K562 (cell line): ENCODE data around the gene GABARAPL2. TPM values are rescaled to one million over a fixed set of nuclear protein-coding genes. Genes with fewer than 3 reads are reported as not detected.

ENCODE experiments used
- ATAC-seq: fragments of 200-7000 bp; cut with Tn5 transposase; 3 replicates; pipeline ENCODE4 v1.9.1; 2020; ENCODE audit warnings: moderate library complexity
- Bru-seq: library from RNA; stranded (reverse); fragments of 400-500 nt; gene quantifications from one replicate; lab custom pipeline; 2021; lab: Mats Ljungman, UMichigan
- BruChase-seq, 2 experiments: library from RNA; stranded (reverse); fragments of 400-500 nt; gene quantifications; one replicate each; lab custom pipeline; 2021; lab: Mats Ljungman, UMichigan
- BruUV-seq: library from RNA; stranded (reverse); fragments of 400-500 nt; replicated peaks from 2 replicates; lab custom pipeline; 2021; lab: Mats Ljungman, UMichigan
- CTCF ChIA-PET: fragments of 300-600 bp; formaldehyde crosslinking; extraction: SDS; loops from one replicate; lab custom pipeline; 2021; ENCODE audit warnings: low intra/inter-chr PET ratio; lab: Yijun Ruan, JAX
- POLR2A ChIA-PET: fragments of 300-600, 350-650 bp; sonication (Branson Sonifier 250); formaldehyde crosslinking; extraction: SDS; loops from one replicate; lab custom pipeline; 2021; ENCODE audit warnings: antibody characterized with exemption, inconsistent platforms; lab: Yijun Ruan, JAX
- DNase-seq, 4 experiments: peaks; one replicate each; pipeline versions ENCODE4 v3.0.0 to v3.0.0-alpha.2; 2011 to 2018; ENCODE audit warnings: low spot score in 3 of 4, mixed read lengths in 3 of 4; ENCODE audit errors: extremely low read depth in 1 of 4
- FAIRE-seq: peaks from 2 replicates; lab custom pipeline; 2011; peaks lifted over from hg19 to GRCh38; lab: Jason Lieb, UNC
- H2AFZ ChIP-seq: 2 replicates; pipeline ENCODE4 v1.6.0; 2011; ENCODE audit warnings: low read depth, low read length, control low read depth, inconsistent platforms
- H3K27ac ChIP-seq: fragments of 200-600 bp; 3 replicates; pipeline ENCODE4 v1.8.0; 2011; ENCODE audit warnings: low read depth, mild to moderate bottlenecking, control low read depth, inconsistent platforms, low read length, moderate library complexity, mixed read lengths; ENCODE audit errors: extremely low read depth
- H3K27me3 ChIP-seq, 2 experiments: fragments of 300-600 bp in 1 of 2; 2 replicates in 1 of 2; 3 replicates in 1 of 2; pipeline versions ENCODE4 v1.6.0 to v1.8.0; 2011; ENCODE audit warnings: inconsistent platforms in 2 of 2, low read length in 2 of 2, mild to moderate bottlenecking in 1 of 2, mixed read lengths in 1 of 2, moderate library complexity in 1 of 2; ENCODE audit not compliant: control insufficient read depth in 2 of 2, insufficient read depth in 2 of 2
- H3K36me3 ChIP-seq: fragments of 300-600 bp; 3 replicates; pipeline ENCODE4 v1.8.0; 2011; ENCODE audit warnings: mild to moderate bottlenecking, low read length, inconsistent platforms; ENCODE audit not compliant: control insufficient read depth, insufficient read depth
- H3K4me1 ChIP-seq, 2 experiments: fragments of 200-600 bp in 1 of 2; replicated peaks in 1 of 2; 2 replicates in 1 of 2; 3 replicates in 1 of 2; pipeline versions ENCODE4 v1.5.1 to v1.8.0; 2011; ENCODE audit warnings: inconsistent platforms in 2 of 2, low read length in 2 of 2, mild to moderate bottlenecking in 1 of 2, mixed read lengths in 1 of 2, moderate library complexity in 1 of 2; ENCODE audit not compliant: control insufficient read depth in 2 of 2, insufficient read depth in 2 of 2
- H3K4me2 ChIP-seq: 2 replicates; pipeline ENCODE4 v1.6.1; 2011; ENCODE audit warnings: low read length, control low read depth, inconsistent platforms, mixed read lengths; ENCODE audit not compliant: insufficient read depth
- H3K4me3 ChIP-seq: fragments of 200-600 bp; sonication (generic), shearing (Covaris generic); 2 replicates; pipeline ENCODE4 v1.5.1; 2016; ENCODE audit warnings: control low read depth, inconsistent platforms
- H3K79me2 ChIP-seq: fragments of 200-600 bp; 3 replicates; pipeline ENCODE4 v1.8.0; 2011; ENCODE audit warnings: low read length, inconsistent platforms; ENCODE audit not compliant: control insufficient read depth, insufficient read depth
- H3K9ac ChIP-seq, 2 experiments: 2 replicates each; pipeline versions ENCODE4 v1.6.0 to v1.6.1; 2011; ENCODE audit warnings: low read depth in 2 of 2, low read length in 2 of 2, control low read depth in 1 of 2, inconsistent platforms in 1 of 2, mild to moderate bottlenecking in 1 of 2, mixed read lengths in 1 of 2; ENCODE audit not compliant: insufficient read depth in 1 of 2
- H3K9me1 ChIP-seq: one replicate; pipeline ENCODE4 v1.6.0; 2011; ENCODE audit warnings: inconsistent platforms, mild to moderate bottlenecking, low read length, moderate library complexity; ENCODE audit not compliant: control insufficient read depth, insufficient read depth
- H3K9me3 ChIP-seq: replicated peaks from 2 replicates; pipeline ENCODE4 v1.5.1; 2011; ENCODE audit warnings: low read depth, low read length, inconsistent platforms; ENCODE audit not compliant: control insufficient read depth, insufficient read depth
- H4K20me1 ChIP-seq: replicated peaks from 2 replicates; pipeline ENCODE4 v1.6.1; 2011; ENCODE audit warnings: low read length, inconsistent platforms, mixed read lengths; ENCODE audit not compliant: control insufficient read depth, insufficient read depth
- ASH1L ChIP-seq: fragments of 450-650 bp; IDR thresholded peaks from 2 replicates; pipeline ENCODE4 v1.6.1; 2018; ENCODE audit warnings: borderline replicate concordance, mild to moderate bottlenecking, low read depth; ENCODE audit not compliant: partially characterized antibody
- ATF1 ChIP-seq, 2 experiments: fragments of 450-650 bp in 1 of 2; IDR thresholded peaks; 2 replicates each; pipeline ENCODE4 v1.6.1; 2016; ENCODE audit warnings: missing compliant biosample characterization in 1 of 2, missing genetic modification characterization in 1 of 2
- BCL6 ChIP-seq: fragments of 250-450 bp; sonication (Bioruptor Pico); IDR thresholded peaks from 2 replicates; pipeline ENCODE4 v1.4.0; 2020
- HNRNPL ChIP-seq: fragments of 200-400 bp; formaldehyde crosslinking; IDR thresholded peaks from 2 replicates; pipeline ENCODE4 v1.6.1; 2017; ENCODE audit warnings: low read depth, mild to moderate bottlenecking, low read length
- KDM2B ChIP-seq: fragments of 250-450 bp; sonication (Bioruptor Pico); IDR thresholded peaks from 2 replicates; pipeline ENCODE4 v1.8.0; 2021; ENCODE audit warnings: mild to moderate bottlenecking, moderate library complexity
- KLF13 ChIP-seq: fragments of 450-650 bp; IDR thresholded peaks from 2 replicates; pipeline ENCODE4 v1.6.1; 2016; ENCODE audit warnings: missing genetic modification characterization, low read depth, mild to moderate bottlenecking, missing compliant biosample characterization, moderate library complexity, borderline replicate concordance
- NCOA6 ChIP-seq: fragments of 450-650 bp; IDR thresholded peaks from 2 replicates; pipeline ENCODE4 v1.6.1; 2017; ENCODE audit warnings: mild to moderate bottlenecking
- POLR2G ChIP-seq: fragments of 200-400 bp; formaldehyde crosslinking; IDR thresholded peaks from 2 replicates; pipeline ENCODE4 v1.6.1; 2017; ENCODE audit warnings: low read depth, mild to moderate bottlenecking, antibody characterized with exemption, low read length, moderate library complexity
- PTBP1 ChIP-seq: fragments of 200-400 bp; formaldehyde crosslinking; IDR thresholded peaks from 2 replicates; pipeline ENCODE4 v1.6.1; 2017; ENCODE audit warnings: low read depth, low read length
- SMARCA5 ChIP-seq: fragments of 450-650 bp; IDR thresholded peaks from 2 replicates; pipeline ENCODE4 v1.6.1; 2016
- WGBS: fragments of 100-300 bp; shearing (Covaris generic); methylation state at CpG from one replicate; pipeline ENCODE4 v1.1.6; 2016; ENCODE audit warnings: low coverage, mixed read lengths; ENCODE audit not compliant: insufficient coverage; ENCODE audit errors: missing lambda C conversion rate; 5-methylcytosine and 5-hydroxymethylcytosine counted together
- in situ Hi-C: fragments of 300-500 bp; cut with MboI; formaldehyde crosslinking; loops from 4 replicates; pipeline ENCODE4 v1.15.0; 2018; ENCODE audit warnings: inconsistent platforms, mixed read lengths
- intact Hi-C: fragments of 100-400 bp; cut with micrococcal nuclease; formaldehyde crosslinking; loops from 2 replicates; pipeline ENCODE4 v1.14.2; 2022
- long read RNA-seq, 3 experiments: library from polyadenylated mRNA in 2 of 3; library from RNA in 1 of 3; unstranded in 2 of 3; stranded (forward) in 1 of 3; transcript quantifications; one replicate each; pipeline ENCODE4 v2.0.0, GENCODE V29; 2019 to 2022
- polyA minus RNA-seq, 3 experiments: library from RNA; depleted of rRNA, polyadenylated mRNA; stranded (reverse); fragments of >200 nt; gene quantifications; 2 replicates each; pipeline ENCODE4 v1.2.3, GENCODE V29; 2011
- polyA plus RNA-seq, 8 experiments: library from polyadenylated mRNA; depleted of rRNA in 4 of 8; stranded (reverse) in 5 of 8; unstranded in 3 of 8; fragments of >200 nt; fragmentation: Nextera tagmentation in 2 of 8; fragmentation: Illumina TruSeq in 1 of 8; extraction: Ambion mirVana in 2 of 8; extraction: Trizol in 1 of 8; gene quantifications; 2 replicates each; pipeline versions ENCODE4 v1.2.1 to v1.2.3, GENCODE V29; 2011 to 2014; ENCODE audit warnings: inconsistent platforms in 1 of 8, missing spikeins in 1 of 8
- total RNA-seq, 7 experiments: library from RNA; depleted of rRNA in 6 of 7; stranded (reverse); fragments of >200 nt in 6 of 7; fragmentation: Illumina TruSeq in 2 of 7; extraction: Trizol in 2 of 7; gene quantifications; 2 replicates each; pipeline versions ENCODE4 v1.2.1 to v1.2.3, GENCODE V29; 2011 to 2021; ENCODE audit warnings: low replicate concordance in 1 of 7

Gene GABARAPL2, protein sequence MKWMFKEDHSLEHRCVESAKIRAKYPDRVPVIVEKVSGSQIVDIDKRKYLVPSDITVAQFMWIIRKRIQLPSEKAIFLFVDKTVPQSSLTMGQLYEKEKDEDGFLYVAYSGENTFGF
- total RNA-seq (2011; cell fraction: chromatin; rRNA removed; ENCODE audit: low replicate concordance): 39.7 and 43.4 TPM in 2 replicates
- 27.6 and 28.0 TPM in 2 replicates for total RNA-seq (2011; cell fraction: nucleolus; rRNA removed)
- total RNA-seq (2011; cell fraction: nucleoplasm; rRNA removed): 46.8 and 63.5 TPM in 2 replicates
- total RNA-seq (2014; rRNA removed) (39.8 and 42.1 TPM in 2 replicates), total RNA-seq (2014; rRNA removed; fragmentation: Illumina TruSeq; extraction: Trizol) (65.5 and 81.6 TPM in 2 replicates), total RNA-seq (2015; rRNA removed; fragmentation: Illumina TruSeq; extraction: Trizol) (49.0 and 50.5 TPM in 2 replicates), total RNA-seq (2021) (89.2 and 91.8 TPM in 2 replicates), polyA plus RNA-seq (2011; rRNA removed) (89.0 and 118 TPM in 2 replicates), polyA plus RNA-seq (2014; fragmentation: Illumina TruSeq; extraction: Trizol) (88.2 and 94.1 TPM in 2 replicates), polyA plus RNA-seq (2014; fragmentation: Nextera tagmentation; extraction: Ambion mirVana) (100 to 1,000 TPM; 252 to 288 TPM), polyA plus RNA-seq (2014; rRNA removed) (101 and 105 TPM in 2 replicates), polyA minus RNA-seq (2011; rRNA and poly(A)+ RNA removed) (52.9 and 56.0 TPM in 2 replicates), Bru-seq, nascent RNA (percentile 84 among the genes with signal in this experiment), BruChase-seq, experiment 1, labeled RNA remaining after a 2-hour chase (percentile 90 among the genes with signal in this experiment), BruChase-seq, experiment 2, labeled RNA remaining after a 6-hour chase (percentile 92 among the genes with signal in this experiment)
- polyA plus RNA-seq (2011; cell fraction: cytosol; rRNA removed): 44.7 and 87.3 TPM in 2 replicates
- polyA plus RNA-seq (2011; cell fraction: nucleus; rRNA removed): 37.3 and 59.0 TPM in 2 replicates
- 113 TPM in 2 replicates for polyA plus RNA-seq (2012)
- 27.2 and 28.1 TPM in 2 replicates for polyA minus RNA-seq (2011; cell fraction: cytosol; rRNA and poly(A)+ RNA removed)
- polyA minus RNA-seq (2011; cell fraction: nucleus; rRNA and poly(A)+ RNA removed): 14.4 and 26.2 TPM in 2 replicates
- long read RNA-seq, experiment 1, transcript GABARAPL2-204 (1 exons, 2,274 nt): minor isoform, 14 of 146 reads
- long read RNA-seq, experiment 1, transcript GABARAPL2-201 (4 exons, 1,002 nt): major isoform, 128 of 146 reads
- long read RNA-seq, experiment 1, partial matches to known transcripts: 0 of 146 reads
- long read RNA-seq, experiment 1, other reads (novel, unspliced or antisense): 3 of 146 reads
- long read RNA-seq, experiment 2, transcript GABARAPL2-201 (4 exons, 1,002 nt): major isoform, 75 of 90 reads
- long read RNA-seq, experiment 2, transcript GABARAPL2-204 (1 exons, 2,274 nt): minor isoform, 15 of 90 reads
- long read RNA-seq, experiment 2, partial matches to known transcripts: 0 of 90 reads
- long read RNA-seq, experiment 2, other reads (novel, unspliced or antisense): 0 of 90 reads
- long read RNA-seq, experiment 3, transcript GABARAPL2-201 (4 exons, 1,002 nt): major isoform, 96 of 99 reads
- long read RNA-seq, experiment 3, partial matches to known transcripts: 0 of 99 reads
- long read RNA-seq, experiment 3, other reads (novel, unspliced or antisense): 1 of 99 reads

DNA sequence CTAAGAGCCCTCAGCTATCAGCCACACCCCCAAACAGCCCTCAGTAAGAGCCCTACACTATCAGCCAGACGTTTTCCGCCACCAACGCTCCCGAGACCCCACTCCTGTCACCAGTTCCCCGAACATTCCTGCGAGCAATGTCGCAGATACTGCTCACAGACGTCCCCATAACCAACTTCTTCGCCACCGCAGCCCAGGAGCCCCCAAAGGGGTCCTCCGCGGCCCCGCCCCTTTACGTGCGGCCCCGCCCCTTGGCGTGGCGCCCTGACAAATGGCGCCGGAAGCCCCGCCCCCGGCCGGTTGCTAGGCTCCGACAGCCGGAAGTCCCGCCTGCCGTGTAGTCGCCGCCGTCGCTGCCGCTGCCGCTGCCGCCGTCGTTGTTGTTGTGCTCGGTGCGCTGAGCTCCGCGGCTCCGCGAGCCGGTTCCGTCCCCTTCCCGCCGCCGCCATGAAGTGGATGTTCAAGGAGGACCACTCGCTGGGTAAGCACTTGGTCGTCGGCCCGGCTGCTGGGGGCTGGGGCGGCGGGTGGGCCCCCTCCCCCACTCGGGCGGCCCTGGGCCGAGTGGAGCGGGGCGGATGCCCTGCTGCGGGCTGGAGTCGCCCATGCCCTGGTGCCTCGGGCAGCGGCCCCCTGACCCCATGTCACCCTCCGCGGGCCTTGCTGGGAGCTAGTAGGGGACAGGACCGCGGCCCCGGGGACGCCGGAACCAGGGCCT is at the start of gene GABARAPL2:
Gene GABARAPL2 (plus strand): TSS at position 340 of the 718 bp plus-strand sequence. CDS start 108 bp downstream, at position 448.
- WGBS: under 1% methylated on average over 51 of the region's 69 CpGs
- Histone ChIP-seq H3K4me3 (peak within 1 kb of the TSS; percentile 95), H3K9me1 (no peaks in the 10 kb centered on the region), H3K9me3 (no peaks in the 10 kb centered on the region), H3K27ac (peak within 1 kb of the TSS; percentile 74), H4K20me1 (peaks cover 7% of the 10 kb centered on the region; the same call in 1 of the 2 replicates), H3K9ac (peak within 1 kb of the TSS; percentile 73 to 95), H3K4me1 (peaks cover 15 to 28% of the 10 kb centered on the region in 2 experiments; a peak in 4 of 5 replicates), H3K4me2 (peak within 1 kb of the TSS; percentile 91), H3K36me3 (peaks cover 38% of the 10 kb centered on the region; the same call in 2 of the 3 replicates), H2AFZ (peak within 1 kb of the TSS; percentile 98), H3K79me2 (peaks cover 19% of the 10 kb centered on the region), H3K27me3 (no peaks in the 10 kb centered on the region)
- in situ Hi-C loops: no loop called here
- peak; percentile 77 for FAIRE-seq
- POLR2A ChIA-PET: interaction anchor here (0.6 to 2.0 kb wide), 7 partner anchors 8 to 159 kb away, joined by 3 to 11 read pairs (median 4); partner anchors contain the start of gene ADAT1
- peak; percentile 87 to 92 (median 90) for DNase-seq
- intact Hi-C loops: loop anchor here (1.0 kb wide), 1 partner anchor 54 kb away; no protein-coding TSS in a partner anchor
- CTCF ChIA-PET: interaction anchor here (0.6 kb wide), 1 partner anchor 12 kb away, joined by 3 read pairs; no protein-coding TSS in a partner anchor
- BruUV-seq: no TSS peak
- ATAC-seq: peak; percentile 89
- TF ChIP-seq ATF1 (CRISPR knock-in tag; IDR thresholded peaks at IDR 0.05) (no peak), ATF1 (tag; IDR thresholded peaks at IDR 0.05) (peak; percentile 74), POLR2G (peak; percentile 80), SMARCA5 (no peak), ASH1L (no peak), PTBP1 (no peak), HNRNPL (no peak; the same call in 1 of the 2 replicates), BCL6 (CRISPR knock-in tag) (no peak), KDM2B (CRISPR knock-in tag) (peak; percentile 80; the same call in 1 of the 2 replicates), KLF13 (tag) (peak; percentile 92; the same call in 1 of the 2 replicates), NCOA6 (peak; percentile 32; the same call in 1 of the 2 replicates)
